GM18909 (cell line): ENCODE data around the gene BAIAP2L2.

Source experiments
- ATAC-seq: cut with Tn5 transposase; IDR thresholded peaks from one replicate; pipeline ENCODE4 v1.9.1; 2021; ENCODE audit warnings: mild to moderate bottlenecking; ENCODE audit not compliant: unreplicated experiment, poor library complexity

BAIAP2L2 gene

GRCh38 chr22:38108561-38109319, 1.7 kb downstream of the BAIAP2L2 start:
- ATAC-seq: no peak

- ATAC-seq: no peak
Measured at GRCh38 chr22:38107692-38108515, 2.6 kb downstream of the BAIAP2L2 start.

- ATAC-seq: no peak
Measured at GRCh38 chr22:38106814-38107578, 3.5 kb downstream of the BAIAP2L2 start.

- no peak for ATAC-seq
Measured at GRCh38 chr22:38104084-38104483, 6.4 kb downstream of the BAIAP2L2 start.

- ATAC-seq: no peak
Measured at GRCh38 chr22:38103641-38104040, 6.8 kb downstream of the BAIAP2L2 start.

GRCh38 chr22:38098410-38099249, 11.9 kb downstream of the BAIAP2L2 start:
- no peak for ATAC-seq

GRCh38 chr22:38097557-38098409, 12.7 kb downstream of the BAIAP2L2 start:
- no peak for ATAC-seq

- ATAC-seq: no peak
Measured at GRCh38 chr22:38097058-38097457, 13.4 kb downstream of the BAIAP2L2 start.

- no peak for ATAC-seq
Measured at GRCh38 chr22:38089474-38089851, 21.0 kb downstream of the BAIAP2L2 start.

- no peak for ATAC-seq
Measured at GRCh38 chr22:38088629-38089473, 21.6 kb downstream of the BAIAP2L2 start.

- ATAC-seq: no peak
Measured at GRCh38 chr22:38087855-38088254, 22.6 kb downstream of the BAIAP2L2 start.

- ATAC-seq: no peak
Measured at GRCh38 chr22:38086942-38087341, 23.5 kb downstream of the BAIAP2L2 start.

- no peak for ATAC-seq
Measured at GRCh38 chr22:38086001-38086845, 24.3 kb downstream of the BAIAP2L2 start.

GRCh38 chr22:38085501-38085900, 25.0 kb downstream of the BAIAP2L2 start:
- ATAC-seq: no peak

- no peak for ATAC-seq
Measured at GRCh38 chr22:38085056-38085455, 25.4 kb downstream of the BAIAP2L2 start.

- no peak for ATAC-seq
Measured at GRCh38 chr22:38083931-38084631, 26.4 kb downstream of the BAIAP2L2 start, which contains the start of gene SLC16A8. TSS of gene SLC16A8 (minus strand) at chr22:38084184. CDS start at chr22:38082873, 1,311 bp downstream.
